ENCODE results near the gene KCNN4.

KCNN4 gene

GRCh38 chr19:43718627-43719377 lies 62.0 kb downstream of the KCNN4 start:
- H3K9me3 ChIP-seq (replicated peaks in 1 of 11): no peaks in the 10 kb centered on the region
- H3K9ac ChIP-seq: no peak overlapping the region
- no peak overlapping the region for H3K27ac ChIP-seq
- H3K4me3 ChIP-seq: no peak overlapping the region
- no peaks in the 10 kb centered on the region for H3K36me3 ChIP-seq
- H4K20me1 ChIP-seq: no peaks in the 10 kb centered on the region
- peaks cover 0 to 15% (median 7%) of the 10 kb centered on the region in 10 experiments; a peak in 8 of 20 replicates for H3K4me1 ChIP-seq
- H3K27me3 ChIP-seq: no peaks in the 10 kb centered on the region
- TF ChIP-seq Cebpa-rat (IDR thresholded peaks at IDR 0.05): no peak
- no peak overlapping the region for H3K4me2 ChIP-seq

Measured in BLaER1 treated with 17β-estradiol and CSF1 and Interleukin-3, amounts not matched to agents 10 nM and 100 nM (cell line).